K562 (cell line): ENCODE measurements around the gene GABRB3.

Source experiments
- EZH2 ChIP-seq: IDR thresholded peaks from 2 replicates; pipeline ENCODE4 v1.6.1; 2012; ENCODE audit warnings: low read depth, mild to moderate bottlenecking, inconsistent platforms, low read length, borderline replicate concordance
- FOXA1 ChIP-seq: fragments of 450-650 bp; IDR thresholded peaks from 2 replicates; pipeline ENCODE4 v1.6.1; 2016; ENCODE audit warnings: mild to moderate bottlenecking, borderline replicate concordance
- NFIX ChIP-seq: fragments of 250-450 bp; sonication (Bioruptor Pico); IDR thresholded peaks from 2 replicates; pipeline ENCODE4 v1.4.0; 2020; ENCODE audit warnings: low read depth, mild to moderate bottlenecking, moderate library complexity
- SMARCA5 ChIP-seq: fragments of 450-650 bp; IDR thresholded peaks from 2 replicates; pipeline ENCODE4 v1.6.1; 2016
- TEAD1 ChIP-seq, 2 experiments: fragments of 450-650 bp in 1 of 2; sonication (generic) in 1 of 2; formaldehyde crosslinking; IDR thresholded peaks; 2 replicates each; pipeline versions ENCODE4 v1.4.0 to v1.8.0; 2020 to 2022; ENCODE audit warnings: mild to moderate bottlenecking in 2 of 2, missing genetic modification reagents in 1 of 2
- ZNF766 ChIP-seq: fragments of 200-800 bp; sonication (Bioruptor generic); conservative IDR thresholded peaks from 2 replicates; pipeline ENCODE4 v1.6.1; 2016; ENCODE audit warnings: missing genetic modification characterization, missing compliant biosample characterization
- TF ChIP-seq, protein P1 (sequence below): sonication (generic); formaldehyde crosslinking; IDR thresholded peaks from 2 replicates; pipeline ENCODE4 v1.9.0; 2022; ENCODE audit warnings: mild to moderate bottlenecking, missing genetic modification reagents

- TF ChIP-seq TEAD1 (CRISPR knock-in tag; IDR thresholded peaks at IDR 0.05) (no peak), ZNF766 (CRISPR knock-in tag) (no peak), FOXA1 (no peak), NFIX (CRISPR knock-in tag) (no peak), EZH2 (no peak), SMARCA5 (no peak)
- TF ChIP-seq, protein P1, sequence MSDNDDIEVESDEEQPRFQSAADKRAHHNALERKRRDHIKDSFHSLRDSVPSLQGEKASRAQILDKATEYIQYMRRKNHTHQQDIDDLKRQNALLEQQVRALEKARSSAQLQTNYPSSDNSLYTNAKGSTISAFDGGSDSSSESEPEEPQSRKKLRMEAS = no peak
Observed at GRCh38 chr15:26628879-26629529, 143.9 kb downstream of the GABRB3 start.
